ENCODE results near the gene CMPK2.

The CMPK2 gene

GRCh38 chr2:6823111-6823510 lies 42.6 kb downstream of the CMPK2 start:
- in situ Hi-C loops (cut with HindIII; ENCODE audit: low pct_ligation_motif_present, low pct_unique_long_range_greater_than_20kb, low sequenced_read_pairs), result no loop called here
- DNase-seq, result no peak

GRCh38 chr2:6822406-6822805 lies 43.3 kb downstream of the CMPK2 start:
- in situ Hi-C loops (cut with HindIII; ENCODE audit: low pct_ligation_motif_present, low pct_unique_long_range_greater_than_20kb, low sequenced_read_pairs), result no loop called here
- no peak for DNase-seq

- no peak for DNase-seq
- in situ Hi-C loops (cut with HindIII; ENCODE audit: low pct_ligation_motif_present, low pct_unique_long_range_greater_than_20kb, low sequenced_read_pairs), result no loop called here
Observed at GRCh38 chr2:6820903-6821584, 44.7 kb downstream of the CMPK2 start.

GRCh38 chr2:6820236-6820635 lies 45.5 kb downstream of the CMPK2 start:
- no peak for DNase-seq
- in situ Hi-C loops (cut with HindIII; ENCODE audit: low pct_ligation_motif_present, low pct_unique_long_range_greater_than_20kb, low sequenced_read_pairs), result no loop called here

GRCh38 chr2:6819668-6820067 lies 46.0 kb downstream of the CMPK2 start:
- in situ Hi-C loops (cut with HindIII; ENCODE audit: low pct_ligation_motif_present, low pct_unique_long_range_greater_than_20kb, low sequenced_read_pairs), result no loop called here
- no peak for DNase-seq

- DNase-seq, result no peak
- in situ Hi-C loops (cut with HindIII; ENCODE audit: low pct_ligation_motif_present, low pct_unique_long_range_greater_than_20kb, low sequenced_read_pairs), result no loop called here
Observed at GRCh38 chr2:6818012-6818411, 47.7 kb downstream of the CMPK2 start.

- in situ Hi-C loops (cut with HindIII; ENCODE audit: low pct_ligation_motif_present, low pct_unique_long_range_greater_than_20kb, low sequenced_read_pairs), result no loop called here
- DNase-seq, result no peak
Observed at GRCh38 chr2:6814869-6815268, 50.8 kb downstream of the CMPK2 start.

- in situ Hi-C loops (cut with HindIII; ENCODE audit: low pct_ligation_motif_present, low pct_unique_long_range_greater_than_20kb, low sequenced_read_pairs), result no loop called here
- no peak for DNase-seq
Observed at GRCh38 chr2:6814312-6814711, 51.4 kb downstream of the CMPK2 start.

- no peak for DNase-seq
- in situ Hi-C loops (cut with HindIII; ENCODE audit: low pct_ligation_motif_present, low pct_unique_long_range_greater_than_20kb, low sequenced_read_pairs), result no loop called here
Observed at GRCh38 chr2:6813573-6813972, 52.1 kb downstream of the CMPK2 start.

- in situ Hi-C loops (cut with HindIII; ENCODE audit: low pct_ligation_motif_present, low pct_unique_long_range_greater_than_20kb, low sequenced_read_pairs), result no loop called here
- DNase-seq, result no peak
Observed at GRCh38 chr2:6812857-6813530, 52.7 kb downstream of the CMPK2 start.

GRCh38 chr2:6810961-6811360 lies 54.7 kb downstream of the CMPK2 start:
- in situ Hi-C loops (cut with HindIII; ENCODE audit: low pct_ligation_motif_present, low pct_unique_long_range_greater_than_20kb, low sequenced_read_pairs), result no loop called here
- no peak for DNase-seq

GRCh38 chr2:6808426-6808825 lies 57.3 kb downstream of the CMPK2 start:
- in situ Hi-C loops (cut with HindIII; ENCODE audit: low pct_ligation_motif_present, low pct_unique_long_range_greater_than_20kb, low sequenced_read_pairs), result no loop called here
- DNase-seq, result no peak

GRCh38 chr2:6806604-6807003 lies 59.1 kb downstream of the CMPK2 start:
- in situ Hi-C loops (cut with HindIII; ENCODE audit: low pct_ligation_motif_present, low pct_unique_long_range_greater_than_20kb, low sequenced_read_pairs), result no loop called here
- no peak for DNase-seq

GRCh38 chr2:6800553-6800952 lies 65.2 kb downstream of the CMPK2 start:
- DNase-seq, result no peak
- in situ Hi-C loops (cut with HindIII; ENCODE audit: low pct_ligation_motif_present, low pct_unique_long_range_greater_than_20kb, low sequenced_read_pairs), result no loop called here
